Lung (tissue), 12 donors: ENCODE data around the gene PARD3. TPM values are rescaled to one million over a fixed set of nuclear protein-coding genes. Genes with fewer than 3 reads are reported as not detected.

Experiments used
- ATAC-seq: fragments of 200-7000 bp; cut with Tn5 transposase; one replicate; pipeline ENCODE4 v1.9.1; 2020; ENCODE audit warnings: moderate number of reproducible peaks; ENCODE audit not compliant: insufficient read depth, low FRiP score
- DNase-seq, 3 donors: peaks; one replicate each; pipeline ENCODE4 v3.0.0-alpha.2; 2013 to 2017
- H3K27ac ChIP-seq, 2 donors: one replicate each; pipeline ENCODE4 v1.5.1; 2013; ENCODE audit warnings: mild to moderate bottlenecking in 2 of 2, moderate library complexity in 2 of 2, control low read depth in 1 of 2, inconsistent platforms in 1 of 2, low read depth in 1 of 2, low read length in 1 of 2
- H3K27me3 ChIP-seq, 3 donors: one replicate each; pipeline ENCODE4 v1.5.1; 2013; ENCODE audit warnings: low read length in 2 of 3; ENCODE audit not compliant: control insufficient read depth in 3 of 3, insufficient read depth in 3 of 3
- H3K36me3 ChIP-seq, 4 donors: one replicate each; pipeline ENCODE4 v1.5.1; 2013; ENCODE audit warnings: low read length in 4 of 4, mild to moderate bottlenecking in 1 of 4, moderate library complexity in 1 of 4; ENCODE audit not compliant: control insufficient read depth in 4 of 4, insufficient read depth in 4 of 4
- H3K4me1 ChIP-seq, 5 donors: one replicate each; pipeline ENCODE4 v1.5.1; 2013; ENCODE audit warnings: low read length in 5 of 5, mild to moderate bottlenecking in 2 of 5, moderate library complexity in 1 of 5; ENCODE audit not compliant: control insufficient read depth in 5 of 5, insufficient read depth in 5 of 5
- H3K4me3 ChIP-seq: one replicate; pipeline ENCODE4 v1.5.1; 2013; ENCODE audit warnings: mild to moderate bottlenecking, control low read depth, moderate library complexity
- H3K9ac ChIP-seq, 2 donors: one replicate each; pipeline ENCODE4 v1.5.1; 2013; ENCODE audit warnings: low read length in 2 of 2, control low read depth in 1 of 2; ENCODE audit not compliant: insufficient read depth in 1 of 2
- H3K9me3 ChIP-seq, 4 donors: one replicate each; pipeline ENCODE4 v1.5.1; 2013; ENCODE audit warnings: low read length in 3 of 4, mild to moderate bottlenecking in 1 of 4, moderate library complexity in 1 of 4; ENCODE audit not compliant: control insufficient read depth in 4 of 4, insufficient read depth in 3 of 4
- CTCF ChIP-seq: IDR thresholded peaks from 2 replicates; pipeline ENCODE4 v1.5.1; 2012; ENCODE audit warnings: mild to moderate bottlenecking; ENCODE audit errors: control extremely low read depth, extremely low read depth
- WGBS, 2 donors: extraction: QIAGEN DNeasy Blood & Tissue Kit; methylation state at CpG; one replicate each; pipeline ENCODE4 v1.1.7; 2013; 5-methylcytosine and 5-hydroxymethylcytosine counted together
- polyA plus RNA-seq, 2 donors: library from polyadenylated mRNA; stranded (reverse); fragments of 200-250 nt; gene quantifications; one replicate each; pipeline ENCODE4 v1.2.1, GENCODE V29; 2013
- total RNA-seq, 2 donors: library from RNA; depleted of rRNA in 1 of 2; stranded (reverse); fragments of >200 nt in 1 of 2; gene quantifications; one replicate each; pipeline ENCODE4 v1.2.1, GENCODE V29; 2014 to 2021
- donor health status: control.
- donor health status: control.
- donor health status: Bipolar disorder and iron deficiency.
- donor health status: healthy.
- donor health status: DM: yes; HTN: yes; CAD: no.

The PARD3 gene
- total and polyA plus RNA-seq, 4 donors: 10.3 to 69.2 (median 27.6) TPM

GRCh38 chr10:34615770-34616169 lies 199.3 kb downstream of the PARD3 start:
- 89 to 94% methylated on average over 3 of the region's 3 CpGs for whole genome bisulfite sequencing, 2 donors
- H3K36me3 ChIP-seq: no peaks in the 10 kb centered on the region
- DNase-seq: no peak

GRCh38 chr10:34613491-34613890 lies 201.6 kb downstream of the PARD3 start:
- H3K9me3 ChIP-seq: no peaks in the 10 kb centered on the region
- H3K4me1 ChIP-seq: peaks cover 0 to 11% (median 2%) of the 10 kb centered on the region in 5 donors
- no peak overlapping the region for H3K4me3 ChIP-seq
- 78 to 79% methylated on average over 3 of the region's 3 CpGs for WGBS, 2 donors
- H3K9ac ChIP-seq: no peak overlapping the region
- no peak for TF ChIP-seq CTCF
- no peaks in the 10 kb centered on the region for H3K36me3 ChIP-seq
- ATAC-seq: no peak
- H3K27me3 ChIP-seq: no peaks in the 10 kb centered on the region
- DNase-seq: no peak
- no peak overlapping the region for H3K27ac ChIP-seq

More at GRCh38 chr10:34615770-34616169, 199.3 kb downstream of the PARD3 start:
- H3K9ac ChIP-seq: no peak overlapping the region
- no peak for ATAC-seq
- no peaks in the 10 kb centered on the region for H3K27me3 ChIP-seq
- H3K9me3 ChIP-seq: no peaks in the 10 kb centered on the region
- no peak for TF ChIP-seq CTCF
- H3K27ac ChIP-seq: no peak overlapping the region
- no peak overlapping the region for H3K4me3 ChIP-seq
- H3K4me1 ChIP-seq: peaks cover 0 to 11% (median 2%) of the 10 kb centered on the region in 5 donors

GRCh38 chr10:34612938-34613337 lies 202.2 kb downstream of the PARD3 start:
- TF ChIP-seq CTCF: no peak
- no peak for ATAC-seq
- Histone ChIP-seq H3K27ac (no peak overlapping the region), H3K27me3 (no peaks in the 10 kb centered on the region), H3K9ac (no peak overlapping the region), H3K36me3 (no peaks in the 10 kb centered on the region), H3K9me3 (no peaks in the 10 kb centered on the region), H3K4me1 (peaks cover 0 to 13% (median 2%) of the 10 kb centered on the region in 5 donors), H3K4me3 (no peak overlapping the region)
- 92 to 93% methylated on average over 1 of the region's 1 CpG for WGBS, 2 donors
- DNase-seq: no peak

- ATAC-seq: no peak
- Histone ChIP-seq H3K9ac (no peak overlapping the region), H3K36me3 (no peaks in the 10 kb centered on the region), H3K27ac (no peak overlapping the region), H3K4me1 (peaks cover 0 to 18% (median 2%) of the 10 kb centered on the region in 5 donors), H3K9me3 (no peaks in the 10 kb centered on the region), H3K27me3 (no peaks in the 10 kb centered on the region), H3K4me3 (no peak overlapping the region)
- WGBS, 2 donors: 93 to 96% methylated on average over 3 of the region's 3 CpGs
- DNase-seq: no peak
- TF ChIP-seq CTCF: no peak
Measured at GRCh38 chr10:34612446-34612845, 202.7 kb downstream of the PARD3 start.
